Stomach (tissue), 9 donors: ENCODE results near the gene TSPAN3. TPM values are rescaled to one million over a fixed set of nuclear protein-coding genes. Genes with fewer than 3 reads are reported as not detected.

Source experiments
- DNase-seq, 2 donors: peaks; one replicate each; pipeline versions ENCODE4 v3.0.0 to v3.0.0-alpha.2; 2013 to 2019
- H3K27ac ChIP-seq, 5 donors: fragments of 200-600 bp in 4 of 5; sonication (generic) in 4 of 5; one replicate each; pipeline ENCODE4 v1.5.1; 2013 to 2019; ENCODE audit warnings: mild to moderate bottlenecking in 1 of 5, moderate library complexity in 1 of 5
- H3K27me3 ChIP-seq, 3 donors: fragments of 200-600 bp; sonication (generic); one replicate each; pipeline ENCODE4 v1.5.1; 2017 to 2019; ENCODE audit warnings: mixed run types in 1 of 3
- H3K36me3 ChIP-seq, 4 donors: fragments of 200-600 bp; sonication (generic); 1 replicate in 3 of 4; 2 replicates in 1 of 4; pipeline ENCODE4 v1.5.1; 2016 to 2019
- H3K4me1 ChIP-seq, 4 donors: fragments of 200-600 bp; sonication (generic); one replicate each; pipeline ENCODE4 v1.5.1; 2016 to 2019
- H3K4me3 ChIP-seq, 4 donors: fragments of 200-600 bp; sonication (generic) in 3 of 4; one replicate each; pipeline ENCODE4 v1.5.1; 2016 to 2019; ENCODE audit warnings: mild to moderate bottlenecking in 1 of 4
- H3K9me3 ChIP-seq, 4 donors: fragments of 200-600 bp; sonication (generic); one replicate each; pipeline ENCODE4 v1.5.1; 2016 to 2019
- CTCF ChIP-seq, 7 experiments: fragments of 450-650 bp in 4 of 7; fragments of 200-600 bp in 3 of 7; sonication (generic) in 3 of 7; IDR thresholded peaks; one replicate each; pipeline ENCODE4 v1.5.1; 2016 to 2019; ENCODE audit warnings: antibody characterized with exemption in 7 of 7, control low read depth in 2 of 7, mild to moderate bottlenecking in 1 of 7
- EP300 ChIP-seq: sonication (generic); formaldehyde crosslinking; IDR thresholded peaks from one replicate; pipeline ENCODE4 v1.6.1; 2017; ENCODE audit warnings: antibody characterized with exemption
- POLR2A ChIP-seq, 4 donors: fragments of 450-650 bp; IDR thresholded peaks; one replicate each; pipeline ENCODE4 v1.6.1; 2016; ENCODE audit warnings: antibody characterized with exemption in 4 of 4, control low read depth in 2 of 4, mild to moderate bottlenecking in 1 of 4, moderate library complexity in 1 of 4
- POLR2AphosphoS5 ChIP-seq, 3 donors: sonication (generic); formaldehyde crosslinking; IDR thresholded peaks; one replicate each; pipeline ENCODE4 v1.6.1; 2016; ENCODE audit warnings: antibody characterized with exemption in 3 of 3
- WGBS, 5 donors: extraction: QIAGEN DNeasy Blood & Tissue Kit in 3 of 5; methylation state at CpG; one replicate each; pipeline versions ENCODE4 v1.1.5 to v1.1.7; 2013 to 2018; 5-methylcytosine and 5-hydroxymethylcytosine counted together
- intact Hi-C: fragments of 100-400 bp; cut with DNase I; formaldehyde crosslinking; loops from one replicate; pipeline ENCODE4 v1.15.1; 2023; ENCODE audit warnings: low total_unique reads
- polyA plus RNA-seq, 3 donors: library from polyadenylated mRNA; stranded (reverse); fragments of 200-250 nt; gene quantifications; one replicate each; pipeline ENCODE4 v1.2.3, GENCODE V29; 2013
- total RNA-seq, 5 donors: library from RNA; depleted of rRNA; stranded (reverse); fragments of >200 nt; gene quantifications; one replicate each; pipeline versions ENCODE4 v1.1.0 to v1.2.3, GENCODE V29; 2014 to 2016
- donor health status: healthy with polysubstance abuse.
- donor health status: Bipolar disorder and iron deficiency.
- donor health status: healthy.

Gene TSPAN3
- total and polyA plus RNA-seq, 8 donors, result 42.9 to 390 (median 99.7) TPM

GRCh38 chr15:77058468-77058867, 12.4 kb downstream of the TSPAN3 start:
- 87 to 100% (median 93%) methylated on average over 4 of the region's 4 CpGs for WGBS, 5 donors
- Histone ChIP-seq H3K27ac (no peak overlapping the region), H3K9me3 (no peaks in the 10 kb centered on the region), H3K4me1 (peaks cover 18 to 90% (median 50%) of the 10 kb centered on the region in 4 donors), H3K27me3 (no peaks in the 10 kb centered on the region), H3K36me3 (peaks cover 0 to 6% (median 2%) of the 10 kb centered on the region in 4 donors), H3K4me3 (no peak overlapping the region)
- no peak for DNase-seq
- intact Hi-C loops, result no loop called here
- TF ChIP-seq CTCF (IDR thresholded peaks at IDR 0.05) (no peak), POLR2A (IDR thresholded peaks at IDR 0.05) (no peak), POLR2AphosphoS5 (IDR thresholded peaks at IDR 0.05) (no peak), EP300 (no peak)

GRCh38 chr15:77057685-77058084, 13.2 kb downstream of the TSPAN3 start:
- H3K27me3 ChIP-seq, result no peaks in the 10 kb centered on the region
- TF ChIP-seq EP300, result no peak
- no peak for TF ChIP-seq POLR2AphosphoS5 (IDR thresholded peaks at IDR 0.05)
- TF ChIP-seq CTCF (IDR thresholded peaks at IDR 0.05), result no peak
- no peak for TF ChIP-seq POLR2A (IDR thresholded peaks at IDR 0.05)
- DNase-seq, result no peak
- H3K27ac ChIP-seq, result no peak overlapping the region
- no peak overlapping the region for H3K4me3 ChIP-seq
- no peaks in the 10 kb centered on the region for H3K9me3 ChIP-seq
- H3K4me1 ChIP-seq, result peaks cover 17 to 86% (median 46%) of the 10 kb centered on the region in 4 donors
- WGBS, 5 donors, result 87 to 95% (median 90%) methylated on average over 4 of the region's 4 CpGs
- intact Hi-C loops, result no loop called here
- H3K36me3 ChIP-seq, result peaks cover 0 to 10% (median 6%) of the 10 kb centered on the region in 4 donors

GRCh38 chr15:77057072-77057471, 13.8 kb downstream of the TSPAN3 start:
- H3K4me1 ChIP-seq, result peaks cover 17 to 84% (median 44%) of the 10 kb centered on the region in 4 donors
- intact Hi-C loops, result no loop called here

GRCh38 chr15:77053709-77054108, 17.2 kb downstream of the TSPAN3 start:
- Histone ChIP-seq H3K36me3 (peaks cover 6 to 47% (median 36%) of the 10 kb centered on the region in 4 donors), H3K4me1 (peaks cover 0 to 50% (median 22%) of the 10 kb centered on the region in 4 donors), H3K9me3 (no peaks in the 10 kb centered on the region), H3K4me3 (no peak overlapping the region), H3K27me3 (no peaks in the 10 kb centered on the region), H3K27ac (no peak overlapping the region)
- no peak for DNase-seq
- no peak for TF ChIP-seq POLR2AphosphoS5 (IDR thresholded peaks at IDR 0.05)
- no peak for TF ChIP-seq CTCF (IDR thresholded peaks at IDR 0.05)
- no peak for TF ChIP-seq POLR2A (IDR thresholded peaks at IDR 0.05)
- no peak for TF ChIP-seq EP300
- WGBS, 5 donors, result 94 to 98% (median 94%) methylated on average over 2 of the region's 2 CpGs
- intact Hi-C loops, result no loop called here

More at GRCh38 chr15:77057072-77057471, 13.8 kb downstream of the TSPAN3 start:
- Histone ChIP-seq H3K27ac (no peak overlapping the region), H3K36me3 (peaks cover 4 to 16% (median 12%) of the 10 kb centered on the region in 4 donors), H3K27me3 (no peaks in the 10 kb centered on the region), H3K4me3 (no peak overlapping the region), H3K9me3 (no peaks in the 10 kb centered on the region)
- WGBS, 5 donors, result 95 to 100% (median 97%) methylated on average over 1 of the region's 1 CpG
- TF ChIP-seq CTCF (IDR thresholded peaks at IDR 0.05) (no peak), EP300 (no peak), POLR2A (IDR thresholded peaks at IDR 0.05) (no peak), POLR2AphosphoS5 (IDR thresholded peaks at IDR 0.05) (no peak)
- no peak for DNase-seq
